ENCODE results near the gene HFE. TPM values are rescaled to one million over a fixed set of nuclear protein-coding genes. Genes with fewer than 3 reads are reported as not detected.

HFE gene
- total and polyA plus RNA-seq, 2 of the 13 experiments (the other 11 are each of a cell fraction or from before 2014, with no cell fraction given) = 3.7 to 6.3 TPM

DNA sequence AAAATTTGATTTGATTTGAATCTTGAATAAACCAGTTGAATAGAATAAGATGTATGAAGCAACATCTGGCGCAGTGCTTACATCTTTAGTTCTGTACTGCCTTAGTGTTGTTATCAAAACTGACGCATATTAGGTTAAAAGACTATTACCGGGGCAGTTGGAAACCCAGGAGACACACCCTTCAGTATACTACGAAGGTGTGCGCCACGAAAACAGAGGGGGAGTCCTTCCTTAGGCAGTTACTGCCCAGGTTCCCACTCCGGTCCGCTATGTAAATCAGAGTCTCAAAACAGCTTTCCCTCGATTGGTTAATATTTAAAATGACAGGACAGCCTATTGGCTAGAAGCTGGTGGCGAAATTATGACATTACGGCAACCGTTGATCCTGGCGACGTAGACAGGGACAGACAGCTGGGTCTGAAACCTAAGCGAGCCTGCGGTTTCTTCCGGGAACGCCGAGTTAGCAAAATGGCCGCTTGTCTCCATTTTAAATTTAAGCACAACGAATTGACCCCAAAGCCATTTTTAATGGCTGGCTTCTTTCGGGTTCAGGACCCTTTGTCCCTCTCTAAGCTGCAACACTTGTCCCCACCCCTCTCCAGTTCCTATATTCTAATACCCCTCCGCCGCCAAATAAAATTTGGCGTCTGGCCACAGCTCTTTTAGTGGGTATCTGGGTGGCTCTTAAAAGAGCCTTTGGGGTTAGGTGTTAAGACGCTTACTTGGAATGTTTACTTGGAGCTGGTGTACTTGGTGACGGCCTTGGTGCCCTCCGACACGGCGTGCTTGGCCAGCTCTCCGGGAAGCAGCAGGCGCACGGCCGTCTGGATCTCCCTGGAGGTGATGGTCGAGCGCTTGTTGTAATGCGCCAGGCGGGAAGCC, 35.8 kb downstream of the HFE start (continued):
- no peak for TF ChIP-seq AGO1 (IDR thresholded peaks at IDR 0.05; ENCODE audit: low read depth, low read length, poor library complexity, severe bottlenecking)
- TF ChIP-seq, protein P1, sequence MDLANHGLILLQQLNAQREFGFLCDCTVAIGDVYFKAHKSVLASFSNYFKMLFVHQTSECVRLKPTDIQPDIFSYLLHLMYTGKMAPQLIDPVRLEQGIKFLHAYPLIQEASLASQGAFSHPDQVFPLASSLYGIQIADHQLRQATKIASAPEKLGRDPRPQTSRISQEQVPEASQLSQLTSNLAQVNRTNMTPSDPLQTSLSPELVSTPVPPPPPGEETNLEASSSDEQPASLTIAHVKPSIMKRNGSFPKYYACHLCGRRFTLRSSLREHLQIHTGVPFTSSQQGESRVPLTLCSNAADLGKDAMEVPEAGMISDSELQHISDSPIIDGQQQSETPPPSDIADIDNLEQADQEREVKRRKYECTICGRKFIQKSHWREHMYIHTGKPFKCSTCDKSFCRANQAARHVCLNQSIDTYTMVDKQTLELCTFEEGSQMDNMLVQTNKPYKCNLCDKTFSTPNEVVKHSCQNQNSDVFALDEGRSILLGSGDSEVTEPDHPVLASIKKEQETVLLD (CRISPR knock-in tag; IDR thresholded peaks at IDR 0.05; ENCODE audit: low read depth) = peak; percentile 64
- TF ChIP-seq, protein P2, sequence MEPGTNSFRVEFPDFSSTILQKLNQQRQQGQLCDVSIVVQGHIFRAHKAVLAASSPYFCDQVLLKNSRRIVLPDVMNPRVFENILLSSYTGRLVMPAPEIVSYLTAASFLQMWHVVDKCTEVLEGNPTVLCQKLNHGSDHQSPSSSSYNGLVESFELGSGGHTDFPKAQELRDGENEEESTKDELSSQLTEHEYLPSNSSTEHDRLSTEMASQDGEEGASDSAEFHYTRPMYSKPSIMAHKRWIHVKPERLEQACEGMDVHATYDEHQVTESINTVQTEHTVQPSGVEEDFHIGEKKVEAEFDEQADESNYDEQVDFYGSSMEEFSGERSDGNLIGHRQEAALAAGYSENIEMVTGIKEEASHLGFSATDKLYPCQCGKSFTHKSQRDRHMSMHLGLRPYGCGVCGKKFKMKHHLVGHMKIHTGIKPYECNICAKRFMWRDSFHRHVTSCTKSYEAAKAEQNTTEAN (CRISPR knock-in tag; conservative IDR thresholded peaks at IDR 0.05) = no peak
- TF ChIP-seq, protein P3, sequence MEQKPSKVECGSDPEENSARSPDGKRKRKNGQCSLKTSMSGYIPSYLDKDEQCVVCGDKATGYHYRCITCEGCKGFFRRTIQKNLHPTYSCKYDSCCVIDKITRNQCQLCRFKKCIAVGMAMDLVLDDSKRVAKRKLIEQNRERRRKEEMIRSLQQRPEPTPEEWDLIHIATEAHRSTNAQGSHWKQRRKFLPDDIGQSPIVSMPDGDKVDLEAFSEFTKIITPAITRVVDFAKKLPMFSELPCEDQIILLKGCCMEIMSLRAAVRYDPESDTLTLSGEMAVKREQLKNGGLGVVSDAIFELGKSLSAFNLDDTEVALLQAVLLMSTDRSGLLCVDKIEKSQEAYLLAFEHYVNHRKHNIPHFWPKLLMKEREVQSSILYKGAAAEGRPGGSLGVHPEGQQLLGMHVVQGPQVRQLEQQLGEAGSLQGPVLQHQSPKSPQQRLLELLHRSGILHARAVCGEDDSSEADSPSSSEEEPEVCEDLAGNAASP (CRISPR knock-in tag; IDR thresholded peaks at IDR 0.05; ENCODE audit: borderline replicate concordance) = peak; percentile 65; the same call in 1 of the 2 replicates
- TF ChIP-seq YEATS2 (CRISPR knock-in tag; IDR thresholded peaks at IDR 0.05; ENCODE audit: borderline replicate concordance) = peak; percentile 91; the same call in 1 of the 2 replicates
- TF ChIP-seq ZNF292 (CRISPR knock-in tag; IDR thresholded peaks at IDR 0.05; ENCODE audit: borderline replicate concordance, low read depth) = no peak
- no peak; the same call in 1 of the 2 replicates for TF ChIP-seq PRMT3 (CRISPR knock-in tag; IDR thresholded peaks at IDR 0.05; ENCODE audit: borderline replicate concordance, low read depth)
- peak; percentile 31 for TF ChIP-seq RBM39 (IDR thresholded peaks at IDR 0.05; ENCODE audit: low read depth, low read length, poor library complexity, severe bottlenecking)
- TF ChIP-seq, protein P4, sequence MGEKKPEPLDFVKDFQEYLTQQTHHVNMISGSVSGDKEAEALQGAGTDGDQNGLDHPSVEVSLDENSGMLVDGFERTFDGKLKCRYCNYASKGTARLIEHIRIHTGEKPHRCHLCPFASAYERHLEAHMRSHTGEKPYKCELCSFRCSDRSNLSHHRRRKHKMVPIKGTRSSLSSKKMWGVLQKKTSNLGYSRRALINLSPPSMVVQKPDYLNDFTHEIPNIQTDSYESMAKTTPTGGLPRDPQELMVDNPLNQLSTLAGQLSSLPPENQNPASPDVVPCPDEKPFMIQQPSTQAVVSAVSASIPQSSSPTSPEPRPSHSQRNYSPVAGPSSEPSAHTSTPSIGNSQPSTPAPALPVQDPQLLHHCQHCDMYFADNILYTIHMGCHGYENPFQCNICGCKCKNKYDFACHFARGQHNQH (CRISPR knock-in tag; IDR thresholded peaks at IDR 0.05) = peak; percentile 85
- TF ChIP-seq ZNF350 (CRISPR knock-in tag; IDR thresholded peaks at IDR 0.05; ENCODE audit: borderline replicate concordance, low read depth) = no peak
- no peak for TF ChIP-seq ZNF317 (CRISPR knock-in tag; IDR thresholded peaks at IDR 0.05)
- no peak for TF ChIP-seq NONO (IDR thresholded peaks at IDR 0.05)
- peak; percentile 82 for TF ChIP-seq NONO (CRISPR knock-in tag; conservative IDR thresholded peaks at IDR 0.05)
- TF ChIP-seq, protein P5, sequence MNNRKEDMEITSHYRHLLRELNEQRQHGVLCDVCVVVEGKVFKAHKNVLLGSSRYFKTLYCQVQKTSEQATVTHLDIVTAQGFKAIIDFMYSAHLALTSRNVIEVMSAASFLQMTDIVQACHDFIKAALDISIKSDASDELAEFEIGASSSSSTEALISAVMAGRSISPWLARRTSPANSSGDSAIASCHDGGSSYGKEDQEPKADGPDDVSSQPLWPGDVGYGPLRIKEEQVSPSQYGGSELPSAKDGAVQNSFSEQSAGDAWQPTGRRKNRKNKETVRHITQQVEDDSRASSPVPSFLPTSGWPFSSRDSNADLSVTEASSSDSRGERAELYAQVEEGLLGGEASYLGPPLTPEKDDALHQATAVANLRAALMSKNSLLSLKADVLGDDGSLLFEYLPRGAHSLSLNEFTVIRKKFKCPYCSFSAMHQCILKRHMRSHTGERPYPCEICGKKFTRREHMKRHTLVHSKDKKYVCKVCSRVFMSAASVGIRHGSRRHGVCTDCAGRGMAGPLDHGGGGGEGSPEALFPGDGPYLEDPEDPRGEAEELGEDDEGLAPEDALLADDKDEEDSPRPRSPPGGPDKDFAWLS (CRISPR knock-in tag; IDR thresholded peaks at IDR 0.05; ENCODE audit: borderline replicate concordance) = no peak
- no peak for TF ChIP-seq TSC22D2 (CRISPR knock-in tag; IDR thresholded peaks at IDR 0.05; ENCODE audit: borderline replicate concordance)
- TF ChIP-seq, protein P6, sequence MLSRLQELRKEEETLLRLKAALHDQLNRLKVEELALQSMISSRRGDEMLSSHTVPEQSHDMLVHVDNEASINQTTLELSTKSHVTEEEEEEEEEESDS (CRISPR knock-in tag; IDR thresholded peaks at IDR 0.05; ENCODE audit: borderline replicate concordance) = peak; percentile 95; the same call in 1 of the 2 replicates
- 0 out of 2 replicates have a peak, but pooled peaks have one; percentile 1 for TF ChIP-seq GFI1 (CRISPR knock-in tag; IDR thresholded peaks at IDR 0.05; ENCODE audit: borderline replicate concordance)
- TF ChIP-seq ZNF230 (CRISPR knock-in tag; IDR thresholded peaks at IDR 0.05) = no peak
- TF ChIP-seq POGZ (CRISPR knock-in tag; IDR thresholded peaks at IDR 0.05) = peak; percentile 84
- no peak for TF ChIP-seq NCOA5 (CRISPR knock-in tag; IDR thresholded peaks at IDR 0.05)
- peak; percentile 100 for TF ChIP-seq KLF9 (CRISPR knock-in tag; IDR thresholded peaks at IDR 0.05; ENCODE audit: low read depth)
